Non-pigmented ciliary epithelial cell (primary cell): Measurements from ENCODE around the gene F8.
"Not testable (repeated sequence)": the region's sequence is repeated elsewhere in the genome, so short reads cannot be mapped to it uniquely, and the experiment has no call there.

Experiments used
- DNase-seq: peaks from one replicate; pipeline ENCODE4 v3.0.0-alpha.2; 2010; ENCODE audit warnings: low read depth

Gene F8

GRCh38 chrX:155028877-155029291 is 6.4 kb upstream of the F8 start:
- no peak for DNase-seq

GRCh38 chrX:155028129-155028528 is 5.6 kb upstream of the F8 start:
- no peak for DNase-seq

GRCh38 chrX:155027509-155028066 is 5.1 kb upstream of the F8 start:
- DNase-seq, result no peak

- DNase-seq, result no peak
Observed at GRCh38 chrX:155026727-155027508, 4.4 kb upstream of the F8 start, which contains the start of gene FUNDC2. Gene FUNDC2 (plus strand): TSS chrX:155026844. CDS start chrX:155026939, 95 bp downstream.

GRCh38 chrX:155026420-155026726 is 3.9 kb upstream of the F8 start:
- no peak for DNase-seq

GRCh38 chrX:155023907-155024833 is 1.6 kb upstream of the F8 start:
- DNase-seq, result no peak

GRCh38 chrX:155020591-155020990 is 1.9 kb downstream of the F8 start:
- no peak for DNase-seq

- no peak for DNase-seq
Observed at GRCh38 chrX:155009994-155010472, 12.5 kb downstream of the F8 start.

- not testable (repeated sequence) for DNase-seq
Observed at GRCh38 chrX:155008578-155008977, 13.9 kb downstream of the F8 start.

- not testable (repeated sequence) for DNase-seq
Observed at GRCh38 chrX:155006913-155007671, 15.4 kb downstream of the F8 start.

GRCh38 chrX:155006379-155006778 is 16.1 kb downstream of the F8 start:
- DNase-seq, result not testable (repeated sequence)

- no peak for DNase-seq
Observed at GRCh38 chrX:155005190-155005589, 17.3 kb downstream of the F8 start.

- DNase-seq, result no peak
Observed at GRCh38 chrX:155001873-155002272, 20.6 kb downstream of the F8 start.

GRCh38 chrX:155000841-155001240 is 21.7 kb downstream of the F8 start:
- no peak for DNase-seq

GRCh38 chrX:154998204-154998880 is 24.2 kb downstream of the F8 start:
- no peak for DNase-seq

GRCh38 chrX:154991476-154991875 is 31.0 kb downstream of the F8 start:
- DNase-seq, result no peak

GRCh38 chrX:154991039-154991438 is 31.5 kb downstream of the F8 start:
- DNase-seq, result no peak

- no peak for DNase-seq
Observed at GRCh38 chrX:154990496-154990895, 32.0 kb downstream of the F8 start.

GRCh38 chrX:154988719-154989118 is 33.8 kb downstream of the F8 start:
- DNase-seq, result no peak

- no peak for DNase-seq
Observed at GRCh38 chrX:154987940-154988339, 34.6 kb downstream of the F8 start.

GRCh38 chrX:154986826-154987575 is 35.5 kb downstream of the F8 start:
- no peak for DNase-seq
